ENCODE measurements around the gene FLYWCH1.
A peak's percentile ranks its signal among the peaks of the same experiment; 100 is the strongest.

Gene FLYWCH1

DNA sequence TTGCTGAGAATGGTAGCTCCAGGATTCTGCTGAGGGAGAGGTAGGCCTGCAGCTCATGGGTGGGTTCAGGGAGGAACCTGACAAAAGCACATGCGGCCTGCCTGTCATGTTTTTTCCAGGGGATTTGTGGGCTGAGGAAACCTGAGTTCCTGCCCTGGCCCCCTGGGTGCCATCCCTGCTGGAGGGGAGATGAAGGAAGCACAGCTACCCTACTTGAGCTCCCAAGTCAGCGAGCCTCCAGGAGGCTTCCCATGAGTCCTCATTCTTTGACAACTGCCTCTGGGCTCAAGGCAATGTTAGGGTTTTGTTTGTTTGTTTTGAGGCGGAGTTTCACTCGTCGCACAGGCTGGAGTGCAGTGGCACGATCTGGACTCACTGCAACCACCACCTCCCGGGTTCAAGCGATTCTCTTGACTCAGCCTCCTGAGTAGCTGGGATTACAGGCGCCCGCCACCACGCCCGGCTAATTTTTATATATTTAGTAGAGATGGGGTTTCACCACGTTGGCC is 12.1 kb upstream of the FLYWCH1 start:
- no peak for DNase-seq

DNA sequence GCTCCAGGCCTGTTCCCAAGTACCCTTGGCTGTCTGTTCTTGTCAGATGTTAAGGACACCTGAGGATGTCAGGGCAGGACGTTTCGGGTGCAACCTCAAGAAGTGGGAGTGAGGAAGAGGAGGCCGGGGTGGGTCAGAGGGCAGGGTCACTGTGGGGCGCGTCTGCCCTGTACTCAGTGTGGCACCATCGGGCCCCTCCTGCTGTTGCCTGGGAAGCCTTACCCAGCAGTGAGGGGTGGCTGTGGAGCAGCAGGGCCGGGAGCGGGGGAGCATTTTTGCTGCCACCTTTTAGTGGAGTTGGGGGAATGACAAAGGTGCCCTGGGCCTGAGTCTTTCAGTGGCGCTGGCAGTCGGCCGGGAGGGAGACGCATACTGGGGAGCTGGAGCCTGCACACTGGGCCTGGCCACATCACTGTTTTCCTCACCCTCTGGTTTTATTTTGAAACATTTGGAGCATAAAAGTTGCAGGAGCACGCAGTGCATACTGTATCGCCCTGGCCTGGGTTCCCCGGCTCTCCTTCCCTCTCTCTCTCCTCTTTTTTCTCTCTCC is 11.1 kb upstream of the FLYWCH1 start:
- DNase-seq: no peak

DNA sequence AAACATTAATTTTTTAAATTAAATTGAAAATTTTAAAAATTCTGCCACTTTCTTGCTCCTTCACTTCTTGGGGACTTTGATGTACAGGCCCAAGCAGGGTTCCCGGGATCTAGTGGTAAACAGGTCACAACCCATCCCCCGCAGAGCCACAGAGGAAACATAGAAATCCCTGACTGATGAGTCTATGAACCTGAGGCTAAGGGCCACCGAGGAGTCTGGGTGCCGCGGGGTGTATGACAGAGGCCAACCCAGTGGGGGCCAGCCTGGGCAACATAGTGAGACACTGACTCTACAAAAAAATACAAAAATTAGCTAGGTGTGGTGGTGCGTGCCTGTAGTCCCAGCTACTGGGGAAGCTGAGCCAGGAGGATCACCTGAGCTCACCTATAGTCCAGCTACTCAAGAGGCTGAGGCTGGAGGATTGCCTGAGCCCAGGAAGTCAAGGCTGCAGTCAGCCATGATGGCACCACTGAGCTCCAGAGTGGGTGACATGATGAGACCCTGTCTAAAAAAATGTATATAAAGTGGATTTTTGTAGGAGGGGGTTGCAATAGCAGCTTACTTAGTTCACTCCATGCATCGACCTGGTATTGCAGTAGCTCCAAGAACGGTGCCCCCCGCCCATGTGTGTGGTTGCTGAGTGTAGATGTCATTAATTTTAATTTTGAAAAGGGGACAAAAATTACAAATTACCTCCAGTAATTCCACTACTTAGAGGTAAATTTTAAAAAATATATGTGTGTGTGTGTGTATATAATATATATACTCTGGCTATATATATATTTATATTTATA is 9.2 kb upstream of the FLYWCH1 start:
- DNase-seq: no peak

DNA sequence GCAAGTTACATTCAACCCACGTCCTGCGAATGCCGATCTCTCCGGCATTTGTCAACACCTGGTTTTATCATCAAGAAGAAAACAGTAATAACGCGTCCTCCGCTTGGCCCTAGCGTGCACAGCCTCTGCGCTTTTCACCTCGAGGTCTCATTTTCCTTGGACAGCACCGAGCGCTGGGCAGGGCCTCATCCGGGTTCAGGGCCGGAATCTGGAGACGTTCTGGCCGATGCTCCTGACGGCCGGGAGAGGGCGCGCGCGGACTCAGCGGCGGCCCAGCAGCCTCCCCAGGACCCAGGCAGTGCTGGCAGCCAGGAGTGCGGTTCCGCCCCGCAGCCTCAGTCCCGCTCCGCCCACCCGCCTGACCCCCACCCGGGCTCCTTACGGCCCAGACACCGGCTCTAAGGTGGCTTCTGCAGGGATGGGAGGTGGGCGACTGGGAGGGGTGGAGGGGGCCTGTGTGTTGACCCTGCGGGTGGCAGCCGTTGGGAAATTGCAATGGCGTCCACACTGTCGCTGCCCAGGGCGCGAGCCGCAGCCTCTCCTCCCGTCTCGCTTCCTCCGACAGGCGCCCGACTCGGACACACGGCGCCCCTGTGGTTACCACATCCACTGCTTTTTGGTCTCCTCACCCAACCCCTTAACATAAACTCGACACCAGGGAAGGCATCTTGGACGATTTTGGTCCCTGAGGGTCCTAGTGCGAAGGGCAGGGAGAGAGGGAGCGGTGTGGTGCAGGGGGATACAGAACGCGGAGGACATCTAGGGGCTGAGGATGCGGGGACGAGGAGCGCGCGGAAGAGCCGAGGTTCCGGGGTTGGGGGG is 7.4 kb upstream of the FLYWCH1 start:
- peak; percentile 79 for DNase-seq

DNA sequence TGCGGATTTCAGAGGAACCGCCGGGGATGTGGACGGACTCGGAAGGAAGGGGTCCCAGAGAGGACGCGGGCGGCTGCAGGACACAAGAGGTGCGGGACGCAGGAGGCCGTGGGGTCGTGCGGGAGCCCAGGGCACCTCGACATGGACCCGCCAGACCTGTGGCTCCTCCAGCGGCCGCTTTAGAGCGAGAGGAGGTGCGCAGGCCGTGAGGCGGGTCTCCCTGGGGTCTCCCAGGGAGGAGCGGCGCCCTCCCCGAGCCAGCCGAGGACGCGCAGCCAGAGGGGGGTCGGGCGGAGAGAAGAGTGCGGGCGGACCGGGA is 6.8 kb upstream of the FLYWCH1 start:
- DNase-seq: no peak

DNA sequence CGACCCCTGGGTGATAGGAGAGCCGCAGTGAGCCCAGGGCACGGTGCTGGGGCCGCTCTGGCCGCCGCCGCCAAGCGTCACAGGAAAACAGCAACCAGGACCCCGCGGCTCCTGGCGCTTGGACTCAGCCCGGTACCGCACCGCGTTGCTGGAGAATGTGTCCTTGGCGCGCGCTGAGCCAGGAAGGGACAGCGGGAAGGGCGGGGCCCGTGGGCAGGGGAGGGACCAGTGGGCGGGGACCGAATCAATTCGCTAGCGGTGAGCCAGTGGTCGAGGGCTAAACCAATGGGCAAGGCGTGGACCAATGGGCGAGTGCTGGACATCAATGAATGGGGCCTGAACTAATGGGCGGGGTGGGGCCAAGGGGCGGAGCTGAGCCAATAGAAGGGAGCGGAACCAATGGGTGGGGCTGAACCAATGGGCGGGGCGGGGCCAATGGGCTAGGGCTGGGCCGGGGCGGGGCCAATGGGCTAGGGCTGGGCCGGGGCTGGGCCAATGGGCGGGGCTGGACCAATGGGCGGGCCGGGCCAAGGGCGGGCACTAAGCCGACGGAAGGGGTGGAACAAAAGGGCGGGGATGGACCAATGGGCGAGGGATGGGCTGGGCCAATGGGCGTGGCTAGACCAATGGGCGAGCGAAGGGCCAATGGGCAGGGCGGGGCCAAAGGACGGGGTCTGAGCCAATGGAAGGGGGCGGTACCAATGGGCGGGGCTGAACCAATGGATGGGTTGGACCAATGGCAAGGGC is 6.3 kb upstream of the FLYWCH1 start:
- DNase-seq: peak; percentile 99

DNA sequence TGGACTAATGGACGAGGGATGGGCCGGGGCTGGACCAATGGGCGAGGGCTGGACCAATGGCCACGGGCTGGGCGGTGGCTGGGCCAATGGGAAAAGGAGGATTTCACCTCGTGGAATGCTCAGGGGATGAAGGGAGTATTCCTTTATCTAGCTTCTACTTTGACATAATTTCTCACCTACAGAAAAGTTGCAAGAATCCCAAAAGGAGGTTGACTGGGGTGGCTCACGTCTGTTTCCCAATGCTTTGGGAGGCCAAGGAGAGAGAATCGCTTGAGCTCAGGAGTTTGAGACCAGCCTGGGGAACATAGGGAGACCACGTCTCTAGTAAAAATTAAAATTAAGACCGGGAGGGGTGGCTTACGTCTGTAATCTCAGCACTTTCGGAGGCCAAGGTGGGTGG is 5.7 kb upstream of the FLYWCH1 start:
- DNase-seq: no peak

DNA sequence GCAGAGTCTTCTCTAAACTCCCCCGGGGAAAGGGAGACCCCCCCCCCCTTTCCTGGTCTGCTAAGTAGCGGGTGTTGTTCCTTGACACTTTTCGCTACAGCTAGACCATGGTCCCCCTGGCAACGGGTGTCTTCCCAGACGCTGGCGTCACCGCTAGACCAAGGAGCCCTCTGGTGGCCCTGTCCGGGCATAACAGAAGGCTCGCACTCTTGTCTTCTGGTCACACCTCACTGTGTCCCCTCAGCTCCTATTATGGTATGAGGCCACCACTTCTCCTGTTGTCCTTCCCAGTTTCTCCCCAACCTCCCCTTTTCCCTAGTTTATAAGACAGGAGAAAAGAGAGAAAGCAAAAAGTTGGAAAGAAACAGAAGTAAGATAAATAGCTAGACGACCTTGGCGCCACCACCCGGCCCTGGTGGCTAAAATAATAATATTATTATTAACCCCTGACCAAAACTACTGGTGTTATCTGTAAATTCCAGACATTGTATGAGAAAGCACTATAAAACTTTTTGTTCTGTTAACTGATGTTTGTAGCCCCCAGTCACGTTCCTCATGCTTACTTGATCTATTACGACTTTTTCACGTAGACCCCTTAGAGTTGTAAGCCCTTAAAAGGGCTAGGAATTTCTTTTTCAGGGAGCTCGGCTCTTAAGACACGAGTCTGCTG is 4.5 kb upstream of the FLYWCH1 start:
- peak; percentile 55 for DNase-seq

DNA sequence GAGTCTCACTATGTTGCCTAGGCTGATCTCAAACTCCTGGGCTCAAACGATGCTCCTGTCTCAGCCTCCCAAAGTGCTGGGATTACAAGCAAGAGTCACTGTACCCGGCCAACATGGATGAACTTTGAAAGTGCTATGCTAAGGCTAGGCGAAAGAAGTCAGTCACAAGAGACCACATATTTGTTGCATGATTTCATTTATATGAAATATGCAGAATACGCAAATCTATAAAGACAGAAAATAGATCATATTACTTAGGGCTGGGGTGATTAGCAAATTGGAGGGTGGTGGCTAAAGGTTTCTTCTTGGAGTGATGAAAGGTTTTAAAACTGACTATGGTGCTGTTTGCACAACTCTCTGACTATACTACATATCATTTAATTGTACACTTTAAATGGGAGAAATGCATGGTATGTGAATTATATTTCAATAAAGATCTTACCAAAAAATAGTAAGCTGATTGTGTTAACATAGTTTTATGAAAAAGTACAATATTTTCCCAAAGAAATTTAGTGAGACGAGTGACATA is 1.2 kb upstream of the FLYWCH1 start:
- no peak for DNase-seq

DNA sequence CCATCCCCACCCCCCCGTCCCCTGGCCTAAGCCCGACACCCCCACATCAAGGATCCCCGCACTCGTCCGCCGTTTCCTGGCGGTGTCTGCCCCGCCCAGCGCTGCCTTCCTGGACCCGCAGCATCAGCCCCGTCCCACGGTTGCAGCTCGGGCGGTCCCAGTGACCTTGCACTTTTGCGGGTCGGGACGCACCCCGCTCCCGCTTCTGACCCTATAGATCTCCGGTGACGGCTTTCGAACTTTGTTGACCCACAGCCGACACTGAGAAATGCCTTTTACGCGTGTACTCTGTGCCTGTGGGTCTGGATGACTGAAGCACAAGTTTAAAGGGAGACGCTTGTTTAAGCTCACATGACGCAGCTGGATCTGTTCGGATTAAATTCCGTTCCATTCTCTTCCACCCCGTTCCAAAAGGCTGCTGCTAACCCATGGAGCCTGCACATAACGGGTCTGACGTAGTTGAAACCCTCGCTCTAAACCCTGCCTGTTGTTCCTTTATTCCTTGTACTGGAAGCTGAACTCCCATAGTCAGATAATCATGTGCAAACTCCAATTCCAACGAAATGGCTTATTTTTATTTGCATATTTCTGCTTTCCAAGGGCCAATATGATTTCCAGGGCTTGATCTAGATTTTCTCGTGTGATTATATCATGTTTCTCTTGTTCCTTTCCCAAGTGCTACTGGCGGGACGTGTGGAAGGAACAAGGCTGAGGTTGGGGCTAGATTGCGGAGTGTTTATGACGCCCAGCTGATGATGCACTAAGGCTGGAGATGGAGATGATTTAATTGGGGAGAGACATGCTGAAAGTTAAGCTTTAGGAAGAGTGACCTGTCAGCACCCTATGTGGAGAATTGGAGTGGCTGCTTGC is 834 bp downstream of the FLYWCH1 start:
- DNase-seq: peak; percentile 23

DNA sequence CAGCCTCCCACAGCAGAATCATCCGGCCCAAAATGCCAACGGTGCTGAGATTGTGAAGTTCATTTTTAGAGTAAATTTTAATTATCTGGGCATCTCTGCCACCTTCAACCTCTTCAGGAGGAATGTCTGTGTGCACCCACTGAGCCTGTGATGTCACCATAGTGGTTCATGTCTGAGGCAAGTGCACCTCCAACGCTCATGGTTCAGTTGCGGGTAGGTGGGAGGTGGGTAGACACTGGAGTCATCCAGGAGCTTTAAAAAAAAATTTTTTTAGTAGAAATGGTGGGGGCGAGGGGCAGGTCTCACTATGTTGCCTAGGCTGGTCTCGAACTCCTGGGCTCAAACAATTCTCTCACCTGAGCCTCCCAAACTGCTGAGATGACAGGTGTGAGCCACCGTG is 1.9 kb downstream of the FLYWCH1 start:
- no peak for DNase-seq

DNA sequence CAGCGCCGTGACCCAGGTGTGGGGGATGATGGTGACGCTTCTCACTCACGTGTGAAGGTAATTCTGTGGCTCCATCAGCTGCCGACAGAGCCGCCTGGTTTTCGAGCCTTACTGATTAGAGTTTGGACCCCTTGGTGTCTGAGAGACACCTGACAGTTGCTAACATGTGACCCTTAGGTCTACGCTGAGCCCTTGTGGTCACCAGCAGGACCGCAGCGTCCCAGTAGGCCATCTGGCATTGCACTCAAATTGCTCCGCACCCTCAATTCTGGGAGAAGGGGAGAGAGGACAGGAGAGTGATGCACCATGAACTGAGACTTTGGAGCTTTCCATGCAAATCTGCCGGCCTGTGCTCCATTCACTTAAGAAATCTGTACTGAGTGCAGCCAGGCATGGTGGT is 2.5 kb downstream of the FLYWCH1 start:
- no peak for DNase-seq

DNA sequence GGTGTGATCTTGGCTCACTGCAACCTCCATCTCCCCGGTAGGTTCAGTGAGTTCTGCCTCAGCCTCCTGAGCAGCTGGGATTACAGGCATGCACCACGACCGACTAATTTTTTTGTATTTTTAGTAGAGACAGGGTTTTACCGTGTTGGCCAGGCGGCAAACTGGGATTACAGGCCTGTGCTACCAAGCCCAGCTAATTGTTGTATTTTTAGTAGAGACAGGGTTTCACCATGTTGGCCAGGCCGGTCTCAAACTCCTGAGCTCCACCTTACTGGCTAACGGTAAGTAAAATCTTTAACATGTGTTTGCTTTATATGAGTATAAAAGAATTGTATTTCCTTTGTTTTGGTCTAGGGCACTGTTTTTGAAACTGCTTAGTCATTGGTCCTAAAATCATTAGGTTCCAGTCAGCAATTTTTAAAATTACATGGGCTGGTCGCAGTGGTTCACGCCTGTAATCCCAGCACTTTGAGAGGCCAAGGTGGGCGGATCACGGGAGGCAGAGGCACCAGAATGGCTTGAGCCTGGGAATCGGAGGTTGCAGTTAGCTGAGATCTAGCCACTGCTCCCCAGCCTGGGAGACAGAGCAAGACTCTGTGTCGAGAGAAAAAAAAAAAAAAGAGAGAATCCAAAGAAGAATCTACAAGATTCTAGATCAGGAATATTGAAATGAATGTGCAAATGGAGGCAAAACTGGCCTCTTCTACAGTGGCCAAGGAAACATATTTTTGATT is 3.6 kb downstream of the FLYWCH1 start:
- no peak for DNase-seq

DNA sequence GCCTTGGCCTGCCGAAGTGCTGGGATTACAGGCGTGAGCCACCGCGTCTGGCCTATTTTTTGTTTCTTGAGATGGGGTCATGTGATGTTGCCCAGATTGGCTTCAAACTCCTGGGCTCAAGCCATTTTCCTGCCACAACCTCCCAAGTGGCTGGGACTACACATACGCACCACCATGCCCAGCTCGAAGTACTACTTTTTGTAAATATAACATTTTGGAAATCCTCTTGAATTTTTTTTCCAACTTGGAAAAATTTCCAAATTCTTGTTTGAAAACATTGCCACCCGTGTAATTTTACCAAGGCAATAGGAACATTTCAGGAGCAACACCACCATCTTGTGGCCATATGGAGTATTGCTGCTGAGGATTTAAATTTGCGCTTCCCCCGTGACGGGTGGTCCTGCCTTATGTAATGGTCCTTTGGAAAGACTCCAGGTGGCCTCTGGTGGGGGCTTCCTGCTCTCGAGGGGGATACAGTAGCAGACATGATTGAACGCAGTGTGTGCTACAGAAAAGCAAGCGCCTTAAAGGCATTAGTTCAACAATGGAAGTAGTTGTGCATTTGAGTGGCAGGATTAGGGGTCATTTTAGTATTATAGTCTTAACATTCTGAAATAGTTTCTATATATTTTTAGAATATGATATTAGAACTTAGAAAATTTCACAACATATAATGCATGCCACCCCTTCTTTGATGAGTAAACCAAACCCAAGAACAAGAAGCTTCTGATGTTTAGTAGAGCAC is 8.0 kb downstream of the FLYWCH1 start:
- peak; percentile 42 for DNase-seq

DNA sequence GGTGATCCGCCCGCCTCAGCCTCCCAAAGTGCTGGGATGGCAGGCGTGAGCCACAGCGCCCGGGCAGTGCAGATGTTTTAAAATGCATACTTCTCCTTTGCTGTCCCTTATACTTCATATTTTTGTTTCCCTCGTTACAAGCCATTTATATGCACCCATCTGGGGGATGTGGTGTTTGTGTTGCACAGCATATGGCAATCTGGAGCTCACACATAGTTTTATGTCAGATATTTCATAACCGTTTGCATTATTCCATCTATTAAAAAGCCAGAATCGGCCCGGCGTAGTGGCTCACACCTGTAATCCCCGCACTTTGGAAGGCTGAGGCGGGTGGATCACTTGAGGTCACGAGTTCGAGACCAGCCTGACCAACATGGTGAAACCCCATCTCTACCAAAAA is 11.8 kb downstream of the FLYWCH1 start:
- no peak for DNase-seq

DNA sequence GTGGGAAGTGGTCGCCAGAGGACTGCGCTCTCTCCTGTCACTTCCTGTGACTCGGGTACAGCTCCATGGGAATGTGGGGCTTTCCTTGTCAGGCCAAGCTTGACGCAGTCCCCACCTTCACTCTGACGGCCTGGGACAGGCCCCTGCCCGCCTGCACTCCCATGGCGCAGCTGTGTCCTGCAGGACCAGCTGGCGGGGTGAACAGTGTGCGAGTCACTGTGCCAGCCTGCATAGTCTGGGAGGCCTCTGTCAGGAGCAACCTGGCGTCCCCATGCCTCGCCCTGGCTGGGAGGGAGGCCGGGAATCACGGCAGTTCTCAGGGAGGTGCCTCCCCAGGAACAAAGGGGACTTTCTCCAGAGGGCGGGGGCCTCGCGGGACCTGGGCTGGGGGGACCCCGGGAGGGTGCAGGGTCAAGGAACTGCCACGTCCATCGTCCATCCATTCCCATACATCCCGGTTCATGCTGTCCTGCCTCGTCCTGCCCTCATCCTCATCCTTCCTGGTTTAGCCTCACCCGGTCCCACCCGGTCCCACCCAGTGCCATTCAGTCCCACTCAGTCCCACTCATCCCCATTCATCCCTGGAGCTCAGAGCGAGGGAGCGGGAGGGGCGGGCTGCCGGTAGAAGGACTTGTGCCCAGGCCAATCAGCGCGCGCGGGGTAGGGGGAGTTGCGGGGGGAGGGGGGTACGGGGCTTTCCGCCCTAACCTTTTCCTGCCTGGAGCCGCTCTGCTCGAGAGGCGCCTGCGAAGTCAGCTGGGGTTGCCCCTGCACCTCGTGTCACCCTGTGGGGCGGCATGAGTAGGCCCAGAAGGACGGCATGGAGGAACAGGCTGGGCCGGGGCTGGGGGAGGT is 13.4 kb downstream of the FLYWCH1 start:
- no peak for DNase-seq

DNA sequence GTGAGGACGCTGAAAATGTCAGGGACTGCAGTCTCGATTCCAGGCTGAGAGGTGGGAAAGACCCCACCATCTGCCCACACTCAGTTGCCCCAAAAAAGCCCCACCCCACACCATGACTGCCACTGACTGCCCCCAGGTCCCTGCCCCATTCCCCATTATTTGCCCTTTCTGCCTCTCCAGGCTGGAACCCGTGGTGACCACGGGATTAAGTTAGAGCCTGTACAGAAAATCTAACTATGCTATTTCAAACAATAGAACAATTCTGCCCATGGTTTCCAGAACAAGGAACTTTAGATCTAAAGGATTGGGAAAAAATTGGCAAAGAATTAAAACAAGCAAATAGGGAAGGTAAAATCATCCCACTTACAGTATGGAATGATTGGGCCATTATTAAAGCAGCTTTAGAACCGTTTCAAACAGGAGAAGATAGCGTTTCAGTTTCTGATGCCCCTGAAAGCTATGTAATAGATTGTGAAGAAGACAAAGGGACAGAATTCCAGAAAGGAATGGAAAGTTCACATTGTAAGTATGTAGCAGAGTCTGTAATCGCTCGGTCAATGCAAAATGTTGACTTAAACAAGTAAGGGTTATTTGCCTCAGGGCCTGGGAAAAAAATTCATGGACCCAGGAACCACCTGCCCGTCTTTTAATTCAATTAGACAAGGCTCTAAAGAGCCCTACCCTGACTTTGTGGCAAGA is 14.4 kb downstream of the FLYWCH1 start:
- no peak for DNase-seq

DNA sequence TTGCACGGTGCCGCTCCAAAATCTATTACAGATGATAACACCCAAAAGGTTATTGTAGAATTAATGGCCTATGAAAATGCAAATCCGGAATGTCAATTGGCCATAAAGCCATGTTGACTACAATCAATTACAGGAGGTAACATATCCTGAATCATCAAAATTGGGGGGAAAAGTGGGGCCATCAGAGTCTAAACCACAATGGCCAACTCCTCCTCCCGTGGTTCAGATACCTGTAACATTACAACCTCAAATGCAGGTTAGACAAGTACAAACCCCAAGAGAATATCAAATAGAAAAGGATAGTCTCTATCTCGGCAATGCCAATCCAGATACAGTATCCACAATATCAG is 14.9 kb downstream of the FLYWCH1 start:
- DNase-seq: no peak

Data from stimulated activated CD4-positive, alpha-beta T cell treated with anti-CD3 and anti-CD28 coated beads, Interleukin-1b, Interleukin-23, amount 100 ng/mL, for 48 hours (primary cell).